ENCODE data around the gene BBS2. TPM values are rescaled to one million over a fixed set of nuclear protein-coding genes. Genes with fewer than 3 reads are reported as not detected.

BBS2 gene
- total and polyA plus RNA-seq, 9 of the 15 experiments (the other 6 are each of a cell fraction or from before 2014, with no cell fraction given), result 4.2 to 22.7 (median 10.2) TPM

DNA sequence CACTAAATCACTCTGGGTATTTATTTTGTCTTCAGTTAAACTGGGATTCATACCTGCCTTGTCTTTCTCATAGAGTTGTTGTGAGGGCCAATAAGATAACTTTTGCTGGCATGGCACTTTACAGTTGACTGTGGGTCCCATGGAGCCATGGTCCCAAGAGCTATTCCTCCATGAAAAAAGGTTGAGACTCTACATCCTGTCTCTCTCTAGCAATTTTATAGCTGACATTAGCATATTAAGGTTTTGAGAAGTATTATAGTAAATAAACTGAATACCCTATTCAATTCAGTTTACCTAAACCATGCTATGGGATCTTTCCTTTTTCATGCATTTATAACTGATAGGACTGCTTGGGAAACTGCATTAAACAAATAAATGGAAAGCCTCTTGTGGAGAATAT, 51.0 kb downstream of the BBS2 start:
- no TSS peak for BruUV-seq (replicated peaks)
- in situ Hi-C loops (cut with MboI), result no loop called here

GRCh38 chr16:56466344-56466743, 53.5 kb downstream of the BBS2 start:
- intact Hi-C loops (cut with micrococcal nuclease) (no loop called here), in situ Hi-C loops (cut with MboI) (no loop called here)
- Histone ChIP-seq H3K9me3 (replicated peaks; ENCODE audit: control insufficient read depth, insufficient read depth, low read depth, low read length) (no peaks in the 10 kb centered on the region), H3K9ac (ENCODE audit: insufficient read depth in 1 of 2, low read depth in 2 of 2, low read length in 2 of 2) (no peak overlapping the region), H3K4me2 (ENCODE audit: insufficient read depth, low read length) (no peak overlapping the region), H4K20me1 (replicated peaks; ENCODE audit: control insufficient read depth, insufficient read depth, low read length) (no peaks in the 10 kb centered on the region), H3K36me3 (ENCODE audit: control insufficient read depth, insufficient read depth, low read length) (peaks cover 90% of the 10 kb centered on the region), H2AFZ (ENCODE audit: low read depth, low read length) (no peak overlapping the region), H3K9me1 (ENCODE audit: control insufficient read depth, insufficient read depth, low read length) (no peaks in the 10 kb centered on the region), H3K27ac (ENCODE audit: extremely low read depth, low read depth, low read length) (no peak overlapping the region), H3K4me1 (replicated peaks in 1 of 2; ENCODE audit: control insufficient read depth in 2 of 2, insufficient read depth in 2 of 2, low read length in 2 of 2) (peaks cover 4 to 14% of the 10 kb centered on the region in 2 experiments; a peak in 4 of 5 replicates), H3K79me2 (ENCODE audit: control insufficient read depth, insufficient read depth, low read length) (no peaks in the 10 kb centered on the region), H3K27me3 (ENCODE audit: control insufficient read depth in 2 of 2, insufficient read depth in 2 of 2, low read length in 2 of 2) (no peaks in the 10 kb centered on the region), H3K4me3 (no peak overlapping the region)
- CTCF ChIA-PET (ENCODE audit: low intra/inter-chr PET ratio), result no interaction called here
- ATAC-seq (no peak), FAIRE-seq (no peak), DNase-seq (ENCODE audit: extremely low read depth in 1 of 4, low spot score in 3 of 4) (no peak)
- POLR2A ChIA-PET, result interaction anchor here (0.9 to 1.6 kb wide), 6 partner anchors 13 to 52 kb away, joined by 3 to 4 read pairs (median 3); partner anchors contain the start of genes NUDT21 and OGFOD1
- 92% methylated on average over 2 of the region's 2 CpGs for WGBS (ENCODE audit: insufficient coverage, low coverage, missing lambda C conversion rate)
- BruUV-seq (replicated peaks), result no TSS peak
- TF ChIP-seq OTX1 (CRISPR knock-in tag; IDR thresholded peaks at IDR 0.05) (no peak), KDM2B (CRISPR knock-in tag; IDR thresholded peaks at IDR 0.05) (no peak), ZFX (CRISPR knock-in tag; IDR thresholded peaks at IDR 0.05) (no peak), TRIM28 (IDR thresholded peaks at IDR 0.05) (no peak), TOE1 (IDR thresholded peaks at IDR 0.05; ENCODE audit: borderline replicate concordance) (no peak), TOE1 (CRISPR knock-in tag; IDR thresholded peaks at IDR 0.05; ENCODE audit: borderline replicate concordance, low read depth) (no peak), CCAR2 (IDR thresholded peaks at IDR 0.05; ENCODE audit: low read depth, low read length) (no peak), ZNF785 (CRISPR knock-in tag; IDR thresholded peaks at IDR 0.05) (no peak), CSDE1 (IDR thresholded peaks at IDR 0.05) (no peak), MAFF (IDR thresholded peaks at IDR 0.05; ENCODE audit: low read length) (no peak), SMARCC2 (IDR thresholded peaks at IDR 0.05; ENCODE audit: low read depth) (no peak), ZNF75A (CRISPR knock-in tag; IDR thresholded peaks at IDR 0.05) (no peak), FOXA3 (CRISPR knock-in tag; conservative IDR thresholded peaks at IDR 0.05 in 1 of 2, IDR thresholded peaks at IDR 0.05 in 1 of 2) (no peak)
- TF ChIP-seq, protein P1, sequence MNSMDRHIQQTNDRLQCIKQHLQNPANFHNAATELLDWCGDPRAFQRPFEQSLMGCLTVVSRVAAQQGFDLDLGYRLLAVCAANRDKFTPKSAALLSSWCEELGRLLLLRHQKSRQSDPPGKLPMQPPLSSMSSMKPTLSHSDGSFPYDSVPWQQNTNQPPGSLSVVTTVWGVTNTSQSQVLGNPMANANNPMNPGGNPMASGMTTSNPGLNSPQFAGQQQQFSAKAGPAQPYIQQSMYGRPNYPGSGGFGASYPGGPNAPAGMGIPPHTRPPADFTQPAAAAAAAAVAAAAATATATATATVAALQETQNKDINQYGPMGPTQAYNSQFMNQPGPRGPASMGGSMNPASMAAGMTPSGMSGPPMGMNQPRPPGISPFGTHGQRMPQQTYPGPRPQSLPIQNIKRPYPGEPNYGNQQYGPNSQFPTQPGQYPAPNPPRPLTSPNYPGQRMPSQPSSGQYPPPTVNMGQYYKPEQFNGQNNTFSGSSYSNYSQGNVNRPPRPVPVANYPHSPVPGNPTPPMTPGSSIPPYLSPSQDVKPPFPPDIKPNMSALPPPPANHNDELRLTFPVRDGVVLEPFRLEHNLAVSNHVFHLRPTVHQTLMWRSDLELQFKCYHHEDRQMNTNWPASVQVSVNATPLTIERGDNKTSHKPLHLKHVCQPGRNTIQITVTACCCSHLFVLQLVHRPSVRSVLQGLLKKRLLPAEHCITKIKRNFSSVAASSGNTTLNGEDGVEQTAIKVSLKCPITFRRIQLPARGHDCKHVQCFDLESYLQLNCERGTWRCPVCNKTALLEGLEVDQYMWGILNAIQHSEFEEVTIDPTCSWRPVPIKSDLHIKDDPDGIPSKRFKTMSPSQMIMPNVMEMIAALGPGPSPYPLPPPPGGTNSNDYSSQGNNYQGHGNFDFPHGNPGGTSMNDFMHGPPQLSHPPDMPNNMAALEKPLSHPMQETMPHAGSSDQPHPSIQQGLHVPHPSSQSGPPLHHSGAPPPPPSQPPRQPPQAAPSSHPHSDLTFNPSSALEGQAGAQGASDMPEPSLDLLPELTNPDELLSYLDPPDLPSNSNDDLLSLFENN (IDR thresholded peaks at IDR 0.05; ENCODE audit: low read depth in 2 of 2, low read length in 2 of 2), result no peak

More for the DNA sequence above, 51.0 kb downstream of the BBS2 start:
- ChIA-PET CTCF (ENCODE audit: low intra/inter-chr PET ratio) (no interaction called here), POLR2A (interaction anchor here (1.3 kb wide), 1 partner anchor 10 kb away, joined by 4 read pairs; no protein-coding TSS in a partner anchor)
- no peak overlapping the region for H3K4me3 ChIP-seq
- no peak overlapping the region for H2AFZ ChIP-seq (ENCODE audit: low read depth, low read length)
- no peak overlapping the region for H3K27ac ChIP-seq (ENCODE audit: extremely low read depth, low read depth, low read length)
- FAIRE-seq, result no peak
- H3K4me2 ChIP-seq (ENCODE audit: insufficient read depth, low read length), result no peak overlapping the region
- DNase-seq (ENCODE audit: extremely low read depth in 1 of 4, low spot score in 3 of 4), result no peak
- no peaks in the 10 kb centered on the region for H3K9me3 ChIP-seq (replicated peaks; ENCODE audit: control insufficient read depth, insufficient read depth, low read depth, low read length)
- no peaks in the 10 kb centered on the region for H3K4me1 ChIP-seq (replicated peaks in 1 of 2; ENCODE audit: control insufficient read depth in 2 of 2, insufficient read depth in 2 of 2, low read length in 2 of 2)
- ATAC-seq, result no peak
- no peaks in the 10 kb centered on the region for H4K20me1 ChIP-seq (replicated peaks; ENCODE audit: control insufficient read depth, insufficient read depth, low read length)
- no peaks in the 10 kb centered on the region for H3K9me1 ChIP-seq (ENCODE audit: control insufficient read depth, insufficient read depth, low read length)
- H3K9ac ChIP-seq (ENCODE audit: insufficient read depth in 1 of 2, low read depth in 2 of 2, low read length in 2 of 2), result no peak overlapping the region
- TF ChIP-seq CHD4 (IDR thresholded peaks at IDR 0.05; ENCODE audit: insufficient read depth, insufficient replicate concordance, low read depth, low read length, poor library complexity, severe bottlenecking) (no peak), ZNF316 (IDR thresholded peaks at IDR 0.05) (0 out of 2 replicates have a peak, but pooled peaks have one; percentile 12), C11orf30 (IDR thresholded peaks at IDR 0.05; ENCODE audit: low read depth) (0 out of 2 replicates have a peak, but pooled peaks have one; percentile 6)
- H3K36me3 ChIP-seq (ENCODE audit: control insufficient read depth, insufficient read depth, low read length), result peaks cover 93% of the 10 kb centered on the region
- intact Hi-C loops (cut with micrococcal nuclease), result no loop called here
- no peaks in the 10 kb centered on the region for H3K27me3 ChIP-seq (ENCODE audit: control insufficient read depth in 2 of 2, insufficient read depth in 2 of 2, low read length in 2 of 2)
- no peaks in the 10 kb centered on the region for H3K79me2 ChIP-seq (ENCODE audit: control insufficient read depth, insufficient read depth, low read length)

Data from K562 (cell line).